GM23338 (cell line): Measurements from ENCODE around the gene UTP18. TPM values are rescaled to one million over a fixed set of nuclear protein-coding genes. Genes with fewer than 3 reads are reported as not detected.

Experiments used
- ATAC-seq: fragments of 200-7000 bp; cut with Tn5 transposase; 3 replicates; pipeline ENCODE4 v1.9.1; 2020
- DNase-seq: peaks from one replicate; pipeline ENCODE4 v3.0.0-alpha.2; 2015; ENCODE audit warnings: low spot score
- H2AFZ ChIP-seq: fragments of 200-600 bp; sonication (generic); 2 replicates; pipeline ENCODE4 v1.8.0; 2016; ENCODE audit warnings: antibody characterized with exemption, mild to moderate bottlenecking, moderate library complexity
- H3F3A ChIP-seq: fragments of 200-600 bp; sonication (generic); replicated peaks from 2 replicates; pipeline ENCODE4 v1.8.0; 2017; ENCODE audit warnings: antibody characterized with exemption, mixed run types, low read depth
- H3K27ac ChIP-seq: fragments of 200-600 bp; sonication (generic); 2 replicates; pipeline ENCODE4 v1.6.1; 2016; ENCODE audit warnings: low read depth
- H3K27me3 ChIP-seq: fragments of 200-600 bp; sonication (generic); 2 replicates; pipeline ENCODE4 v1.8.0; 2016; ENCODE audit warnings: mild to moderate bottlenecking, mixed run types, moderate library complexity; ENCODE audit not compliant: insufficient read depth
- H3K36me3 ChIP-seq: fragments of 200-600 bp; sonication (generic); 2 replicates; pipeline ENCODE4 v1.8.0; 2016; ENCODE audit warnings: mild to moderate bottlenecking; ENCODE audit not compliant: insufficient read depth
- H3K4me1 ChIP-seq: fragments of 200-600 bp; sonication (generic); 2 replicates; pipeline ENCODE4 v1.8.0; 2016; ENCODE audit warnings: mild to moderate bottlenecking, moderate library complexity; ENCODE audit not compliant: insufficient read depth
- H3K4me2 ChIP-seq: fragments of 200-600 bp; sonication (generic); 2 replicates; pipeline ENCODE4 v1.7.1; 2017; ENCODE audit warnings: mixed run types
- H3K4me3 ChIP-seq: fragments of 200-600 bp; sonication (generic); 2 replicates; pipeline ENCODE4 v1.6.1; 2016; ENCODE audit warnings: mixed run types
- H3K79me2 ChIP-seq: fragments of 200-600 bp; sonication (generic); replicated peaks from 2 replicates; pipeline ENCODE4 v1.8.0; 2017; ENCODE audit warnings: mild to moderate bottlenecking; ENCODE audit not compliant: insufficient read depth
- H3K9me2 ChIP-seq: fragments of 200-600 bp; sonication (generic); 2 replicates; pipeline ENCODE4 v1.8.0; 2017; ENCODE audit not compliant: insufficient read depth
- H4K20me1 ChIP-seq: fragments of 200-600 bp; sonication (generic); replicated peaks from 2 replicates; pipeline ENCODE4 v1.8.0; 2017; ENCODE audit warnings: mild to moderate bottlenecking; ENCODE audit not compliant: insufficient read depth
- H3K27ac Mint-ChIP-seq: 2 replicates; pipeline ENCODE4 v1.8.0; 2020; ENCODE audit warnings: inconsistent platforms, mild to moderate bottlenecking, moderate library complexity, mixed read lengths
- H3K27me3 Mint-ChIP-seq: 3 replicates; pipeline ENCODE4 v1.8.0; 2022; ENCODE audit warnings: low read depth, mild to moderate bottlenecking, moderate library complexity, mixed read lengths, inconsistent platforms; ENCODE audit not compliant: insufficient read depth, poor library complexity
- H3K36me3 Mint-ChIP-seq: 3 replicates; pipeline ENCODE4 v1.8.0; 2021; ENCODE audit warnings: low read depth, mild to moderate bottlenecking, inconsistent platforms, moderate library complexity, mixed read lengths
- H3K4me1 Mint-ChIP-seq: 3 replicates; pipeline ENCODE4 v1.8.0; 2020; ENCODE audit warnings: mild to moderate bottlenecking, inconsistent platforms, mixed read lengths
- H3K4me3 Mint-ChIP-seq: 3 replicates; pipeline ENCODE4 v1.8.0; 2021; ENCODE audit warnings: moderate library complexity, mild to moderate bottlenecking, inconsistent platforms, mixed read lengths
- H3K9me3 Mint-ChIP-seq: 3 replicates; pipeline ENCODE4 v1.8.0; 2020; ENCODE audit warnings: moderate library complexity, mild to moderate bottlenecking, inconsistent platforms, mixed read lengths
- CTCF ChIP-seq, 2 experiments: fragments of 200-600 bp in 1 of 2; sonication (generic) in 1 of 2; conservative IDR thresholded peaks; 2 replicates each; pipeline versions ENCODE4 v1.5.1 to v1.6.1; 2016 to 2017; ENCODE audit warnings: antibody characterized with exemption in 2 of 2, low read depth in 2 of 2, mild to moderate bottlenecking in 2 of 2, moderate library complexity in 1 of 2
- ETS1 ChIP-seq: IDR thresholded peaks from 2 replicates; pipeline ENCODE4 v1.6.1; 2016; ENCODE audit warnings: antibody characterized with exemption
- EZH2 ChIP-seq: fragments of 200-600 bp; sonication (generic); IDR thresholded peaks from one replicate; pipeline ENCODE4 v1.8.0; 2017; ENCODE audit warnings: antibody characterized with exemption, mild to moderate bottlenecking, low read depth; ENCODE audit not compliant: unreplicated experiment
- JUNB ChIP-seq: IDR thresholded peaks from one replicate; pipeline ENCODE4 v1.6.1; 2016; ENCODE audit warnings: antibody characterized with exemption; ENCODE audit not compliant: unreplicated experiment
- POLR2AphosphoS5 ChIP-seq: IDR thresholded peaks from 2 replicates; pipeline ENCODE4 v1.6.1; 2016; ENCODE audit warnings: antibody characterized with exemption, low read depth
- ZNF114 ChIP-seq: fragments of 250-450 bp; sonication (Bioruptor Pico); IDR thresholded peaks from 2 replicates; pipeline ENCODE4 v1.5.0; 2020; ENCODE audit warnings: mild to moderate bottlenecking, moderate library complexity
- ZNF462 ChIP-seq: fragments of 250-450 bp; sonication (Bioruptor Pico); IDR thresholded peaks from 2 replicates; pipeline ENCODE4 v1.5.0; 2020; ENCODE audit warnings: mild to moderate bottlenecking, moderate library complexity
- polyA plus RNA-seq: library from polyadenylated mRNA; unstranded; fragments of >200 nt; fragmentation: Nextera tagmentation; extraction: Ambion mirVana; gene quantifications from 2 replicates; pipeline ENCODE4 v1.2.1, GENCODE V29; 2016
- total RNA-seq: library from RNA; depleted of rRNA; stranded (reverse); fragments of >200 nt; shearing (Covaris generic); gene quantifications from 2 replicates; pipeline ENCODE4 v1.2.3, GENCODE V29; 2014

Gene UTP18
- total and polyA plus RNA-seq, 2 experiments from 2014 or later, result 79.4 to 87.9 TPM

GRCh38 chr17:51342257-51342656, 81.9 kb downstream of the UTP18 start (continued):
- no peak for TF ChIP-seq ZNF462 (CRISPR knock-in tag)
- TF ChIP-seq POLR2AphosphoS5, result no peak
- TF ChIP-seq JUNB, result no peak

- Histone ChIP-seq H3K4me1 (no peaks in the 10 kb centered on the region), H3K27me3 (no peaks in the 10 kb centered on the region), H2AFZ (no peak overlapping the region), H3K4me3 (no peak overlapping the region), H3K27ac (no peak overlapping the region), H3F3A (no peaks in the 10 kb centered on the region), H3K36me3 (no peaks in the 10 kb centered on the region), H3K9me2 (peaks cover 3% of the 10 kb centered on the region; the same call in 1 of the 2 replicates), H3K79me2 (no peaks in the 10 kb centered on the region), H3K4me2 (no peak overlapping the region), H4K20me1 (no peaks in the 10 kb centered on the region)
- H3K36me3 Mint-ChIP-seq, result no peaks in the 10 kb centered on the region
- H3K27me3 Mint-ChIP-seq, result peaks cover 3% of the 10 kb centered on the region
- DNase-seq (no peak), ATAC-seq (no peak)
- H3K9me3 Mint-ChIP-seq, result no peaks in the 10 kb centered on the region
- no peaks in the 10 kb centered on the region for H3K4me1 Mint-ChIP-seq
- H3K27ac Mint-ChIP-seq, result no peak overlapping the region
- TF ChIP-seq POLR2AphosphoS5 (no peak), ZNF114 (CRISPR knock-in tag) (no peak), ETS1 (no peak), EZH2 (no peak), CTCF (conservative IDR thresholded peaks at IDR 0.05; ENCODE audit: low read depth in 2 of 2) (no peak)
- no peak overlapping the region for H3K4me3 Mint-ChIP-seq
Measured at GRCh38 chr17:51344532-51344931, 84.2 kb downstream of the UTP18 start.
